ENCODE measurements around the gene COQ9.

DNA sequence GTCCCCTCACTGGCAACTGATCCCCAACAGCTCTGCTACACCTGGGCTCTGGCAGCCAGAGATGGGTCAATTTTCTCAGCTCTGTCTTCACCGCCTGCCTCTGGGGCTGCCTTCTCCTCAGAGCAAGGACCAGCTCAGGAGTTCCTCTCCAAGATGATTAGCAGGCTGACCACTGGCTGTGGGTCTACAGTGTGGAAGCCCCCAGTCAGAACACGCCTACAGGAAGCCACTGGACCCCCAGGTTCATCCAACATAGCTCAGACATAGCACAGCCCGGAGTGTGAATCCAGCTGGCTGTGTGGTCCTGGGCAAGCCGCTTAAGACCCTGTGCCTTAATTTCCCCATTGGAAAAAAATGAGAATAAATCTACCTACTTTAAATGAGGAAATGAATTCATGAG is 34.1 kb downstream of the COQ9 start:
- TF ChIP-seq CTCF (IDR thresholded peaks at IDR 0.05) (no peak), EP300 (IDR thresholded peaks at IDR 0.05; ENCODE audit: low read depth) (no peak), POLR2A (IDR thresholded peaks at IDR 0.05) (no peak)

All from transverse colon (tissue), 3 donors.